Coronary artery (tissue), 2 donors: ENCODE measurements around the gene ZNF302.

Source experiments
- DNase-seq: peaks from one replicate; pipeline ENCODE4 v3.0.0-alpha.2; 2017; ENCODE audit warnings: low spot score
- H3K27ac ChIP-seq, 2 donors: fragments of 200-600 bp; sonication (generic); one replicate each; pipeline ENCODE4 v1.5.1; 2016 to 2019
- H3K4me3 ChIP-seq: fragments of 200-600 bp; sonication (generic); 2 replicates; pipeline ENCODE4 v1.5.1; 2016; ENCODE audit warnings: mild to moderate bottlenecking, moderate library complexity
- TF ChIP-seq, protein P1 (sequence below): fragments of 200-600 bp; sonication (generic); IDR thresholded peaks from one replicate; pipeline ENCODE4 v1.5.1; 2019; ENCODE audit warnings: antibody characterized with exemption

Gene ZNF302

DNA sequence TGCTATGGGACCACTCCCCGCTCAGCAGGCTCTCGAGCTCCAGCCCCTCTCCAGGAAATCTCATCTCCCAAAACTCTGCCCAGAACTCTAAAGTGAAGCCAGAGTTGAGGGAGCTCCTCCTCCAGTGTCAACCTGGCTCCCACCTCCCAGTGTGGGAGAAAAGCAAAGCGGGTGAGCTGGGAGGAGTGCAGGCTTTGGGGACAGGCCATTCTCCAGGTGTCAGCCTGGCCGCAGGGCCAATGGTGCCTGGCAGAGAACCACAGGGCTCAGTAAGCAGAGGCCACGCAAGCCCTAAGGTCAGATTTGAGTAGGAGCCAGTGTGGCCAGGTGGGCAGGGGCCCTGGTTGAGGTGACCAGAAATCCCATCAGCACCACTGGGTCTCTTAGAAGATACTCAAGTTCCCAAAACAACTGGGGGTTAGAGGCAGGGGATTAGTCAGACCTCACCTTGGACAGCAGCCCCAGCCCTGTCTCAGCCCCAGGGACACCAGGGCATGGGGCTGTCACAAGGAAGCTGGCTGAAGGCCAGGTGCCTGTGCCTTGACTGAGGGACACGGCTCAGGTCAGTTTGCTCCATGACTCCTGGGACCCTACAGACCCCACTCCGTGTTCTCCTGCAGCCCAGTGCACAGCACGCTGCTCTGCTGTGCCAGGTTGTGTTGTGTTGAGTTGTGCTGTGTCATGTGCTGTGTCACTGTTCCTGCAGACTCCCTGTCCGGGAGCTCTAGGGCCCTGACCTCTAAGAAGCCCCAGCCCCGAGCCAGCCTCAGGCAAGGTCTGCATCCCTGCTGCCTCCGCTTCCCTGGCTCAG, 53.7 kb downstream of the ZNF302 start:
- Histone ChIP-seq H3K27ac (no peak overlapping the region), H3K4me3 (no peak overlapping the region)
- TF ChIP-seq, protein P1, sequence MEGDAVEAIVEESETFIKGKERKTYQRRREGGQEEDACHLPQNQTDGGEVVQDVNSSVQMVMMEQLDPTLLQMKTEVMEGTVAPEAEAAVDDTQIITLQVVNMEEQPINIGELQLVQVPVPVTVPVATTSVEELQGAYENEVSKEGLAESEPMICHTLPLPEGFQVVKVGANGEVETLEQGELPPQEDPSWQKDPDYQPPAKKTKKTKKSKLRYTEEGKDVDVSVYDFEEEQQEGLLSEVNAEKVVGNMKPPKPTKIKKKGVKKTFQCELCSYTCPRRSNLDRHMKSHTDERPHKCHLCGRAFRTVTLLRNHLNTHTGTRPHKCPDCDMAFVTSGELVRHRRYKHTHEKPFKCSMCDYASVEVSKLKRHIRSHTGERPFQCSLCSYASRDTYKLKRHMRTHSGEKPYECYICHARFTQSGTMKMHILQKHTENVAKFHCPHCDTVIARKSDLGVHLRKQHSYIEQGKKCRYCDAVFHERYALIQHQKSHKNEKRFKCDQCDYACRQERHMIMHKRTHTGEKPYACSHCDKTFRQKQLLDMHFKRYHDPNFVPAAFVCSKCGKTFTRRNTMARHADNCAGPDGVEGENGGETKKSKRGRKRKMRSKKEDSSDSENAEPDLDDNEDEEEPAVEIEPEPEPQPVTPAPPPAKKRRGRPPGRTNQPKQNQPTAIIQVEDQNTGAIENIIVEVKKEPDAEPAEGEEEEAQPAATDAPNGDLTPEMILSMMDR: no peak
- DNase-seq: no peak

GRCh38 chr19:34731964-34732363, 54.5 kb downstream of the ZNF302 start:
- TF ChIP-seq, protein P1: no peak
- Histone ChIP-seq H3K27ac (no peak overlapping the region), H3K4me3 (no peak overlapping the region)
- DNase-seq: no peak

- Histone ChIP-seq H3K4me3 (peak overlapping the region; percentile 93), H3K27ac (peak overlapping the region in 1 of 2 donors; percentile 98)
- DNase-seq: no peak
- TF ChIP-seq, protein P1: no peak
Measured at GRCh38 chr19:34732612-34733211, 55.2 kb downstream of the ZNF302 start.

GRCh38 chr19:34733266-34733745, 55.8 kb downstream of the ZNF302 start:
- TF ChIP-seq, protein P1: no peak
- peak overlapping the region; percentile 98 for H3K27ac ChIP-seq
- DNase-seq: no peak
- H3K4me3 ChIP-seq: peak overlapping the region; percentile 93

GRCh38 chr19:34733746-34734536, 56.5 kb downstream of the ZNF302 start, which contains the start of gene ZNF181:
Gene ZNF181 (plus strand): TSS chr19:34734243. CDS start chr19:34735038, 795 bp downstream.
- peak; percentile 92 for DNase-seq
- TF ChIP-seq, protein P1: no peak
- Histone ChIP-seq H3K27ac (peak within 1 kb of the TSS; percentile 98), H3K4me3 (peak within 1 kb of the TSS; percentile 93)

GRCh38 chr19:34734537-34735103, 57.1 kb downstream of the ZNF302 start:
- DNase-seq: no peak
- Histone ChIP-seq H3K4me3 (peak overlapping the region; percentile 93), H3K27ac (peak overlapping the region; percentile 98)
- TF ChIP-seq, protein P1: no peak
